NCI-H2081 treated with DMSO at 0.1 percent for 48 hours (cell line): ENCODE measurements around the gene DCAF15.
"Not testable (repeated sequence)": the region's sequence is repeated elsewhere in the genome, so short reads cannot be mapped to it uniquely, and the experiment has no call there.

Experiments used
- DNase-seq: peaks from one replicate; lab custom pipeline; 2025; lab: John Stamatoyannopoulos, UW

The DCAF15 gene

GRCh38 chr19:13952154-13952930, at the start of gene DCAF15:
DCAF15 (plus strand) TSS chr19:13952509; CDS start chr19:13952513, 4 bp downstream.
- peak; percentile 95 for DNase-seq

GRCh38 chr19:13902993-13903555, 49.2 kb upstream of the DCAF15 start:
- no peak for DNase-seq

- peak; percentile 54 for DNase-seq
These were observed 46.4 kb upstream of the DCAF15 start, which contains the start of the genes BRME1 and CC2D1A for GRCh38 chr19:13905634-13906520. BRME1 (minus strand) TSS chr19:13906117; CDS start chr19:13904892, 1,225 bp downstream. CC2D1A (plus strand) TSS chr19:13906201; CDS start chr19:13906442, 241 bp downstream.

GRCh38 chr19:13906521-13906904, 45.8 kb upstream of the DCAF15 start:
- DNase-seq, result no peak

GRCh38 chr19:13906910-13907309, 45.4 kb upstream of the DCAF15 start:
- no peak for DNase-seq

- DNase-seq, result no peak
These were observed 43.6 kb upstream of the DCAF15 start for GRCh38 chr19:13908674-13909073.

- no peak for DNase-seq
These were observed 42.9 kb upstream of the DCAF15 start for GRCh38 chr19:13909430-13909829.

GRCh38 chr19:13913352-13913751, 39.0 kb upstream of the DCAF15 start:
- no peak for DNase-seq

- no peak for DNase-seq
These were observed 37.5 kb upstream of the DCAF15 start for GRCh38 chr19:13914777-13915176.

GRCh38 chr19:13917888-13918406, 34.4 kb upstream of the DCAF15 start:
- DNase-seq, result no peak

- DNase-seq, result no peak
These were observed 33.4 kb upstream of the DCAF15 start for GRCh38 chr19:13918726-13919411.

- no peak for DNase-seq
These were observed 31.8 kb upstream of the DCAF15 start for GRCh38 chr19:13920524-13920923.

GRCh38 chr19:13920940-13921747, 31.2 kb upstream of the DCAF15 start:
- DNase-seq, result no peak

GRCh38 chr19:13922118-13922517, 30.2 kb upstream of the DCAF15 start:
- DNase-seq, result not testable (repeated sequence)

GRCh38 chr19:13923194-13923987, 28.9 kb upstream of the DCAF15 start:
- DNase-seq, result no peak

GRCh38 chr19:13926010-13926409, 26.3 kb upstream of the DCAF15 start:
- no peak for DNase-seq

- DNase-seq, result no peak
These were observed 25.6 kb upstream of the DCAF15 start for GRCh38 chr19:13926715-13927114.

GRCh38 chr19:13929340-13929739, 23.0 kb upstream of the DCAF15 start:
- no peak for DNase-seq

- DNase-seq, result no peak
These were observed 22.4 kb upstream of the DCAF15 start for GRCh38 chr19:13929956-13930355.

GRCh38 chr19:13930402-13930801, 21.9 kb upstream of the DCAF15 start:
- DNase-seq, result no peak
